GM21737 (cell line): ENCODE data around the gene MATN1.

Experiments
- ATAC-seq: cut with Tn5 transposase; IDR thresholded peaks from one replicate; pipeline ENCODE4 v1.9.1; 2021; ENCODE audit warnings: mild to moderate bottlenecking, moderate library complexity; ENCODE audit not compliant: unreplicated experiment

The MATN1 gene

DNA sequence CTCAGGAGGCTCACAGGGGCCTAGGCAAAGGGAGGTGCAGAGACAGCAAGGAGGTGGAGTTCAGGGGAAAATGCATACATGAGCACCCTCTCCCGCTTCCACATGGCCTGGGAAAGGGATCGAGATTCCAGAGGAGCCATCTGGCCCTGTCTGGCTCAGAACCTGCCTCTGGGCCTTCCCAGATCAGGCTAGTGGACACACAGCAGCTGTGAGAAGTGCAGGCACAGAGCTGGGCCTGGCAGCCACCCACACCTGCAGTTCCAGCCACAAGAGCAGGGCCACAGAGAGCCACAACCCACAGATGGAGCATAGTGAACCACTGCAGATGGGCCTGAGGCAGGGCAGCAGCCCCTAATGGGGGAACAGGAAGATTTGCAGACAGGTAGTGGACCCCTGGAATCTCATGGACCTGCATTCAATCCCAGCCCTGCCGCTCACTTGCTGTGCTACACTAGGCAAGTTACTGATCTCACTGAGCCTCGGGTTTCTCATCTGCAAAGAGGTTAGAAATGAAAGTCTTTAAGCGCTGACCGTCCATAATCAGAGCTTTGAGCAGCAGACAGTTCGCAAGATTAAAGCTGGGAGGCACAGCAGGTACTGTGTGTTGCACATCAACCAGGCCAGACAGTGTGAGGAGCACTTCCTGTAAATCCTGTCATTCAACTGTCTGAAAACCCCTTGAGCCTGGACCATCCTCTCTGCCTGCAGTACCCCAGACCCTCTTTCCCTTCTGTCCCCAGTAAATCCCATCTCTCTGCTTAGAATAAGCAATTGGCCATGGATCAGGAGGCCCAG, 58.0 kb downstream of the MATN1 start:
- ATAC-seq: no peak

DNA sequence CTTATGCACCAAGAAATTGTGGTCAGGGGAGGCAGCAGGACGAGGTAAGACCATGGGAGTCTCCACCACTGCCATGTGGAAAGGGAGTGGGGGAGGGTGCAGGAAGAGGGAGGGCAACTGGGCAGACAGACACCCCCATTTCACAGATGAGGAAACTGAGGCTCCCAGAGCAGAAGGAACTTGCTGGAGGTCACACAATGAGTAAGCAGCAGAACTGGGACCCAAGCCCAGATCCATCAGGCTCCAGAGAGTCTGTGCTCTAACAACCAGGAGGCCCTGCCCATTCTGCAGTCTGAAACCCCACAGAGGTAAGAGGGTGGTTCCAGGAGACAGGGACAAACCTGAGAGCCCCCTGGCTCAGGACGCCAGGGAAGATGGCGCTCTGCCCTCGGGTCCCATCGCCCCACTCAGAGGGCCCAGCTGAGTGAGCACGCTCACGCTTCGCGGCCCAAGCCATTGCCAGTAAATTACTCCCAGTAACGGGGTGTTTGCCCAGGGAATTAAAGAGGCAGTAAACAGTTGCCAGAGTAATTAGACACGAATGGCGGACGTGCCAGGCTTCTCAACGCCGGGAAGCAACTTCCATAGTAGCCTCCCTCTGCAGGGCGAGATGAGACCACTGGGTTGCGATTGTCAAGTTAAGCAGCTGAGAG, 59.2 kb downstream of the MATN1 start:
- ATAC-seq: no peak

DNA sequence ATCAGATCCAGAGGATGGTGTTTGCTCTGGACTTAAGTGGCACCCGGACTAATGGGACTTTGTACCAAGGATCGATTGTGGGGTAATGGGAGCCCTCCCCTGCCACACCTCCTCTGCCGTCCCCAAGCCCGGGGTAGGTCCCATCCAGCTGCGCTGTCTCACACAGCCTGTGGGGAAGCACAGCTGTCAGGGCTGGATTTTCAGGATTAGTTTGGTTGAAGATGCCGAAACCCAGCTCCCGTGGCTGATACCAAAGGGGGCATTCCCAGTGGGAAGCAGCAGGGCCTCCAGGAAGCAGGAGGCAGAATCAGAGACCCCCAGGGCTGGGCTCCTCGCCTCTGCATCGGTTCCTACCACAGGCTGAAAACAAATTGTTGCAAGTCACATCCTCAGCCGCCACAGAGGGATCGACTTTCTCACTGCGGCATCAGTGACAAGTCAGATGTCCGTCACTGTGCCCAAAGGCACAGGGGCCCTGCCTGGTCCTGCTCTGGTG, 59.7 kb downstream of the MATN1 start:
- ATAC-seq: no peak

- ATAC-seq: no peak
These were observed 61.0 kb downstream of the MATN1 start for GRCh38 chr1:30662291-30662840.

- no peak for ATAC-seq
These were observed 62.1 kb downstream of the MATN1 start for GRCh38 chr1:30661311-30661710.
